IMR-90 (cell line): ENCODE data around the gene ZNF397. TPM values are rescaled to one million over a fixed set of nuclear protein-coding genes. Genes with fewer than 3 reads are reported as not detected.
A peak's percentile ranks its signal among the peaks of the same experiment; 100 is the strongest.

ENCODE experiments used
- ATAC-seq: fragments of 200-7000 bp; cut with Tn5 transposase; 2 replicates; pipeline ENCODE4 v1.9.1; 2020; ENCODE audit warnings: low read depth, mild to moderate bottlenecking, moderate library complexity
- BruUV-seq: library from RNA; stranded (reverse); fragments of 400-500 nt; replicated peaks from 2 replicates; lab custom pipeline; 2021; lab: Mats Ljungman, UMichigan
- CTCF ChIA-PET: fragments of 300-600 bp; formaldehyde crosslinking; extraction: SDS; loops from one replicate; lab custom pipeline; 2021; ENCODE audit warnings: antibody characterized with exemption; lab: Yijun Ruan, JAX
- POLR2A ChIA-PET: fragments of 300-600 bp; sonication (Branson Sonifier 250); formaldehyde crosslinking; loops from one replicate; lab custom pipeline; 2022; ENCODE audit warnings: antibody characterized with exemption; ENCODE audit not compliant: unreplicated experiment; lab: Charles Lee
- DNase-seq: peaks from one replicate; pipeline ENCODE4 v3.0.0; 2013
- H2AFZ ChIP-seq: replicated peaks from 2 replicates; pipeline ENCODE3; 2013; ENCODE audit warnings: low read length, mild to moderate bottlenecking; ENCODE audit not compliant: poor library complexity
- H2AK5ac ChIP-seq: 2 replicates; pipeline ENCODE4 v1.6.1; 2013; ENCODE audit warnings: low read depth, low read length, inconsistent platforms
- H2AK9ac ChIP-seq: replicated peaks from 2 replicates; pipeline ENCODE3; 2013; ENCODE audit warnings: mild to moderate bottlenecking, low read depth, low read length, moderate library complexity; ENCODE audit not compliant: poor library complexity
- H2BK120ac ChIP-seq: 2 replicates; pipeline ENCODE4 v1.6.1; 2013; ENCODE audit warnings: low read depth, low read length, inconsistent platforms
- H2BK15ac ChIP-seq: 3 replicates; pipeline ENCODE4 v1.6.1; 2013; ENCODE audit warnings: low read depth, low read length, inconsistent platforms
- H2BK20ac ChIP-seq: 2 replicates; pipeline ENCODE4 v1.6.1; 2013; ENCODE audit warnings: low read depth, mild to moderate bottlenecking, inconsistent platforms, low read length, moderate library complexity
- H2BK5ac ChIP-seq: 2 replicates; pipeline ENCODE4 v1.6.1; 2013; ENCODE audit warnings: mild to moderate bottlenecking, low read depth, low read length, inconsistent platforms; ENCODE audit not compliant: poor library complexity, severe bottlenecking
- H3K14ac ChIP-seq: replicated peaks from 2 replicates; pipeline ENCODE4 v1.6.1; 2013; ENCODE audit warnings: low read depth, low read length, inconsistent platforms
- H3K18ac ChIP-seq: 2 replicates; pipeline ENCODE4 v1.6.1; 2013; ENCODE audit warnings: low read depth, low read length, control low read depth
- H3K23ac ChIP-seq: 2 replicates; pipeline ENCODE4 v1.6.1; 2013; ENCODE audit warnings: low read depth, low read length, inconsistent platforms
- H3K27ac ChIP-seq: 2 replicates; pipeline ENCODE4 v1.5.1; 2013; ENCODE audit warnings: mild to moderate bottlenecking, control low read depth, low read length; ENCODE audit not compliant: insufficient read depth
- H3K27me3 ChIP-seq: 2 replicates; pipeline ENCODE4 v1.6.1; 2013; ENCODE audit warnings: low read length; ENCODE audit not compliant: control insufficient read depth, insufficient read depth
- H3K36me3 ChIP-seq: 2 replicates; pipeline ENCODE4 v1.6.1; 2013; ENCODE audit warnings: low read length, mixed read lengths; ENCODE audit not compliant: control insufficient read depth, insufficient read depth
- H3K4ac ChIP-seq: 2 replicates; pipeline ENCODE4 v1.6.1; 2013; ENCODE audit warnings: low read depth, low read length, inconsistent platforms
- H3K4me1 ChIP-seq: 2 replicates; pipeline ENCODE4 v1.6.1; 2013; ENCODE audit warnings: low read length, mixed read lengths; ENCODE audit not compliant: control insufficient read depth, insufficient read depth
- H3K4me2 ChIP-seq: 2 replicates; pipeline ENCODE4 v1.6.1; 2013; ENCODE audit warnings: low read depth, mild to moderate bottlenecking, control low read depth, low read length, moderate library complexity
- H3K4me3 ChIP-seq: 2 replicates; pipeline ENCODE4 v1.5.1; 2013; ENCODE audit warnings: low read depth, mild to moderate bottlenecking, control low read depth, low read length, moderate library complexity; ENCODE audit not compliant: insufficient read depth
- H3K56ac ChIP-seq: 2 replicates; pipeline ENCODE4 v1.6.1; 2013; ENCODE audit warnings: low read length, inconsistent platforms; ENCODE audit not compliant: insufficient read depth; ENCODE audit errors: extremely low read depth
- H3K79me1 ChIP-seq, 2 experiments: 2 replicates each; pipeline ENCODE4 v1.6.1; 2013; ENCODE audit warnings: low read length in 2 of 2, inconsistent platforms in 1 of 2, low read depth in 1 of 2
- H3K9ac ChIP-seq: 2 replicates; pipeline ENCODE4 v1.6.1; 2013; ENCODE audit warnings: low read depth, low read length, control low read depth
- H3K9me1 ChIP-seq: 2 replicates; pipeline ENCODE4 v1.6.1; 2013; ENCODE audit warnings: low read length, inconsistent platforms; ENCODE audit not compliant: insufficient read depth
- H3K9me3 ChIP-seq: 2 replicates; pipeline ENCODE4 v1.6.1; 2013; ENCODE audit warnings: low read length; ENCODE audit not compliant: control insufficient read depth, insufficient read depth
- H4K20me1 ChIP-seq: 2 replicates; pipeline ENCODE4 v1.6.1; 2013; ENCODE audit warnings: low read length, inconsistent platforms; ENCODE audit not compliant: insufficient read depth
- H4K5ac ChIP-seq: 2 replicates; pipeline ENCODE4 v1.6.1; 2013; ENCODE audit warnings: mild to moderate bottlenecking, low read depth, low read length, control low read depth
- H4K8ac ChIP-seq, 2 experiments: 2 replicates each; pipeline ENCODE4 v1.6.1; 2013; ENCODE audit warnings: low read depth in 2 of 2, low read length in 2 of 2, control low read depth in 1 of 2, inconsistent platforms in 1 of 2
- H4K91ac ChIP-seq: 2 replicates; pipeline ENCODE4 v1.6.1; 2013; ENCODE audit warnings: low read depth, low read length, inconsistent platforms; ENCODE audit not compliant: insufficient read depth
- BHLHE40 ChIP-seq: fragments of 150-350 bp; IDR thresholded peaks from 2 replicates; pipeline ENCODE4 v1.6.1; 2016; ENCODE audit warnings: mild to moderate bottlenecking, low read depth, low read length
- CEBPB ChIP-seq: IDR thresholded peaks from 2 replicates; pipeline ENCODE4 v1.6.1; 2012; ENCODE audit warnings: low read depth, low read length, improper control_type of control experiment
- CHD1 ChIP-seq: IDR thresholded peaks from 2 replicates; pipeline ENCODE4 v1.6.1; 2012; ENCODE audit warnings: low read depth, low read length, improper control_type of control experiment
- CTCF ChIP-seq: conservative IDR thresholded peaks from 2 replicates; pipeline ENCODE4 v1.5.1; 2012; ENCODE audit warnings: mild to moderate bottlenecking, low read depth, low read length, improper control_type of control experiment
- FOS ChIP-seq: fragments of 150-350 bp; IDR thresholded peaks from 2 replicates; pipeline ENCODE4 v1.6.1; 2016; ENCODE audit warnings: low read depth, low read length
- MAFK ChIP-seq: IDR thresholded peaks from 2 replicates; pipeline ENCODE4 v1.6.1; 2012; ENCODE audit warnings: low read depth, low read length, improper control_type of control experiment
- MAZ ChIP-seq: IDR thresholded peaks from 2 replicates; pipeline ENCODE4 v1.6.1; 2012; ENCODE audit warnings: low read depth, mild to moderate bottlenecking, low read length, improper control_type of control experiment, moderate library complexity, borderline replicate concordance
- MXI1 ChIP-seq: IDR thresholded peaks from 2 replicates; pipeline ENCODE4 v1.6.1; 2012; ENCODE audit warnings: low read depth, mild to moderate bottlenecking, low read length, moderate library complexity, borderline replicate concordance
- NFE2L2 ChIP-seq: fragments of 150-350 bp; IDR thresholded peaks from 2 replicates; pipeline ENCODE4 v1.6.1; 2016; ENCODE audit warnings: low read depth, mild to moderate bottlenecking, low read length
- POLR2A ChIP-seq: IDR thresholded peaks from 2 replicates; pipeline ENCODE4 v1.6.1; 2012; ENCODE audit warnings: mild to moderate bottlenecking, low read depth, low read length
- RAD21 ChIP-seq: IDR thresholded peaks from 2 replicates; pipeline ENCODE4 v1.6.1; 2012; ENCODE audit warnings: low read length, improper control_type of control experiment
- RCOR1 ChIP-seq: IDR thresholded peaks from 2 replicates; pipeline ENCODE4 v1.6.1; 2012; ENCODE audit warnings: mild to moderate bottlenecking, low read length, improper control_type of control experiment; ENCODE audit not compliant: insufficient replicate concordance
- RFX5 ChIP-seq: IDR thresholded peaks from 2 replicates; pipeline ENCODE4 v1.8.0; 2012; ENCODE audit warnings: low read depth, mild to moderate bottlenecking, low read length, moderate library complexity
- SMC3 ChIP-seq: fragments of 150-350 bp; IDR thresholded peaks from 2 replicates; pipeline ENCODE4 v1.6.1; 2016; ENCODE audit warnings: low read depth, mild to moderate bottlenecking, antibody characterized with exemption, low read length, moderate library complexity
- USF2 ChIP-seq: fragments of 150-350 bp; IDR thresholded peaks from 2 replicates; pipeline ENCODE4 v1.6.1; 2017; ENCODE audit warnings: mild to moderate bottlenecking, antibody characterized with exemption, low read length, low read depth
- WGBS, 2 experiments: methylation state at CpG; one replicate each; pipeline versions ENCODE4 v1.1.5 to v1.1.7; 2013; ENCODE audit warnings: missing lambda C conversion rate in 2 of 2; ENCODE audit not compliant: insufficient read length in 1 of 2; ENCODE audit errors: extremely low coverage in 2 of 2; 5-methylcytosine and 5-hydroxymethylcytosine counted together
- dilution Hi-C: fragments of 300-500 bp; cut with HindIII; formaldehyde crosslinking; loops from one replicate; pipeline ENCODE4 v1.14.3; 2018; ENCODE audit warnings: low sequenced_read_pairs; ENCODE audit not compliant: unreplicated experiment
- in situ Hi-C: fragments of 300-500 bp; cut with MboI; formaldehyde crosslinking; loops from 3 replicates; pipeline ENCODE4 v1.14.3; 2019; ENCODE audit warnings: low sequenced_read_pairs, inconsistent platforms, mixed read lengths
- intact Hi-C: fragments of 100-400 bp; cut with micrococcal nuclease; formaldehyde crosslinking; loops from 2 replicates; pipeline ENCODE4 v1.10.0; 2022
- polyA plus RNA-seq, 3 experiments: library from polyadenylated mRNA; depleted of rRNA; stranded (reverse); fragments of >200 nt; gene quantifications; 2 replicates each; pipeline ENCODE4 v1.2.3, GENCODE V29; 2012; ENCODE audit warnings: low replicate concordance in 1 of 3
- total RNA-seq: library from RNA; depleted of rRNA; stranded (reverse); fragments of >200 nt; gene quantifications from 2 replicates; pipeline ENCODE4 v1.2.3, GENCODE V29; 2012
- TF ChIP-seq, protein P1 (sequence below): fragments of 150-350 bp; IDR thresholded peaks from 2 replicates; pipeline ENCODE4 v1.6.1; 2016; ENCODE audit warnings: low read depth, mild to moderate bottlenecking, low read length, moderate library complexity, borderline replicate concordance

The ZNF397 gene
- total and polyA plus RNA-seq, 2 of the 4 experiments (the other 2 are of a cell fraction), result 5.5 to 9.9 TPM

DNA sequence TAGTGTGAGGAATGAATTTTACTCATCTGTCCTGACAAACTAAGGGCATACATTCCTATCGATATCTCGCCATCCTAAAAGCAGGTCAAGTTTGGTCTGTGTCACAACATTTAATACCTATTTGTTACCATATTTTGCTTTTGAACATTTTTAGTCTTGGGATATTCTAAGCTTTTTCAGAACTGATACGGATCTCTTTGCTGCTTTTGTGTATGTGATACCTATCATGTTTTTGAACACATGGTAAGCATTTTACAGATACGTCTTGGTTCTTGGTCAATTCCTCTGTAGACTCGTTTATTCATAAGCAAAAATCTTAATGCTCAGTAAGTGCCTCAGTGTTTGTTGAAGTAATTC, 592 bp downstream of the ZNF397 start:
- peaks cover 29% of the 10 kb centered on the region for H3K36me3 ChIP-seq
- peak overlapping the region; percentile 41; the same call in 1 of the 2 replicates for H2BK20ac ChIP-seq
- H3K4me2 ChIP-seq, result peak overlapping the region; percentile 77
- ATAC-seq (peak; percentile 1; the same call in 1 of the 2 replicates), DNase-seq (no peak)
- peak overlapping the region; percentile 82 for H4K91ac ChIP-seq
- H3K56ac ChIP-seq, result peak overlapping the region; percentile 89
- peak overlapping the region; percentile 54 for H2BK120ac ChIP-seq
- no peak overlapping the region for H2AFZ ChIP-seq
- peak overlapping the region; percentile 84 for H3K9ac ChIP-seq
- peak overlapping the region; percentile 20 for H4K5ac ChIP-seq
- H3K9me1 ChIP-seq, result no peaks in the 10 kb centered on the region
- peak overlapping the region; percentile 87 for H3K23ac ChIP-seq
- H4K20me1 ChIP-seq, result no peaks in the 10 kb centered on the region
- peak overlapping the region; percentile 87 for H2BK5ac ChIP-seq
- peak overlapping the region; percentile 85; the same call in 1 of the 2 replicates for H3K4ac ChIP-seq
- peak overlapping the region; percentile 68 for H3K18ac ChIP-seq
- peaks cover 18% of the 10 kb centered on the region for H3K9me3 ChIP-seq
- in situ Hi-C loops, result loop anchor here (5.0 to 25.0 kb wide), 3 partner anchors 51 to 721 kb away; partner anchors contain the start of genes RMP24, ZNF24 and ZSCAN30
- H3K79me1 ChIP-seq, result peaks cover 5 to 8% of the 10 kb centered on the region in 2 experiments
- H3K27me3 ChIP-seq, result no peaks in the 10 kb centered on the region
- intact Hi-C loops, result loop anchor here (2.0 to 5.0 kb wide), 3 partner anchors 51 to 255 kb away; partner anchors contain the start of genes INO80C, ZNF24 and ZSCAN30
- H2AK5ac ChIP-seq, result peak overlapping the region; percentile 20; the same call in 1 of the 2 replicates
- no peak overlapping the region for H2AK9ac ChIP-seq
- no CpG with 5 or more reads among the region's 5 CpGs for WGBS, 2 experiments
- peak overlapping the region; percentile 80; the same call in 1 of the 2 replicates for H3K27ac ChIP-seq
- H2BK15ac ChIP-seq, result peak overlapping the region; percentile 29; the same call in 2 of the 3 replicates
- ChIA-PET POLR2A (no interaction called here), CTCF (no interaction called here)
- TSS peak; percentile 61 for BruUV-seq
- dilution Hi-C loops, result no loop called here
- peaks cover 2% of the 10 kb centered on the region; the same call in 1 of the 2 replicates for H3K4me1 ChIP-seq
- peak overlapping the region; percentile 92 for H3K14ac ChIP-seq
- peak overlapping the region; percentile 53 for H3K4me3 ChIP-seq
- no peak for TF ChIP-seq NFE2L2
- TF ChIP-seq, protein P1, sequence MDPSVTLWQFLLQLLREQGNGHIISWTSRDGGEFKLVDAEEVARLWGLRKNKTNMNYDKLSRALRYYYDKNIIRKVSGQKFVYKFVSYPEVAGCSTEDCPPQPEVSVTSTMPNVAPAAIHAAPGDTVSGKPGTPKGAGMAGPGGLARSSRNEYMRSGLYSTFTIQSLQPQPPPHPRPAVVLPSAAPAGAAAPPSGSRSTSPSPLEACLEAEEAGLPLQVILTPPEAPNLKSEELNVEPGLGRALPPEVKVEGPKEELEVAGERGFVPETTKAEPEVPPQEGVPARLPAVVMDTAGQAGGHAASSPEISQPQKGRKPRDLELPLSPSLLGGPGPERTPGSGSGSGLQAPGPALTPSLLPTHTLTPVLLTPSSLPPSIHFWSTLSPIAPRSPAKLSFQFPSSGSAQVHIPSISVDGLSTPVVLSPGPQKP, result no peak
- TF ChIP-seq RAD21, result no peak
- no peak for TF ChIP-seq MAFK
- no peak for TF ChIP-seq POLR2A
- no peak for TF ChIP-seq MAZ
- no peak for TF ChIP-seq SMC3
- no peak for TF ChIP-seq BHLHE40
- no peak for TF ChIP-seq MXI1
- TF ChIP-seq USF2, result no peak
- no peak for TF ChIP-seq RFX5
- no peak for TF ChIP-seq RCOR1
- TF ChIP-seq CHD1, result no peak
- no peak for TF ChIP-seq CEBPB
- no peak for TF ChIP-seq CTCF
- no peak for TF ChIP-seq FOS
- peak overlapping the region; percentile 74 to 90 for H4K8ac ChIP-seq
